ENCODE results near the gene TP53I11. TPM values are rescaled to one million over a fixed set of nuclear protein-coding genes. Genes with fewer than 3 reads are reported as not detected.

Gene TP53I11
- total RNA-seq, 1 experiment from 2014 or later: 46.9 TPM

DNA sequence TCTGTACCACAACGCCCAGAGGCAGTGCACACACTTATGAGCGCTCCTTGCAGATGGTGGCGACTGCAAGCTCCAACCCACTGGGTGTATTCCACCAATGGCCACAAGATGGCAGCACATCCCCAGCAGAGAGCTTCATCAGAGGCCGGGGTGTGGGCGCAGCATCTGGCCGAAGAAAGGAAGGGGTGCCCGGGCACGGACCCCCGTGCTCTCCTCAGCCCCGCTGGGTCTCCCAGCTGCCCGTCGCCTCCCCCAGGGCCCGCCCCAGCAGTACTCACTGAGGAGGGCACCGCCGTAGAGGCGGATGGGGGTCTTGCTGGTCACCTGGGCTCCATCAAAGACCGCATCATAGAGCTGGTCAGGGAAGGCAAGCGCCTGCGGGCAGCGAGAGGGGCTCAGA lies 14.2 kb downstream of the TP53I11 start:
- Histone ChIP-seq H3K9me2 (ENCODE audit: insufficient read depth) (no peaks in the 10 kb centered on the region), H4K20me1 (ENCODE audit: insufficient read depth) (no peaks in the 10 kb centered on the region), H3K4me2 (ENCODE audit: low read length) (no peak overlapping the region), H3K27me3 (ENCODE audit: insufficient read depth, low read length) (no peaks in the 10 kb centered on the region), H2AFZ (ENCODE audit: low read depth, low read length, poor library complexity, severe bottlenecking) (no peak overlapping the region), H3K36me3 (ENCODE audit: control insufficient read depth in 1 of 2, insufficient read depth in 2 of 2, low read length in 2 of 2) (no peaks in the 10 kb centered on the region; a peak in 1 of 4 replicates), H3K79me2 (ENCODE audit: insufficient read depth, low read length) (no peaks in the 10 kb centered on the region), H3K4me1 (ENCODE audit: control insufficient read depth in 1 of 2, insufficient read depth in 2 of 2, low read length in 2 of 2) (no peaks in the 10 kb centered on the region), H3K9me3 (ENCODE audit: control insufficient read depth in 1 of 2, insufficient read depth in 1 of 2, low read depth in 1 of 2, low read length in 2 of 2) (no peaks in the 10 kb centered on the region), H3K9ac (ENCODE audit: low read length) (no peak overlapping the region), H3K4me3 (replicated peaks in 1 of 2; ENCODE audit: low read depth in 1 of 2, low read length in 2 of 2) (no peak overlapping the region), H3K27ac (ENCODE audit: low read depth, low read length) (no peak overlapping the region)
- ChIA-PET POLR2A (interaction anchor here (1.0 to 2.0 kb wide), 3 partner anchors 8 to 169 kb away, joined by 3 to 4 read pairs (median 4); no protein-coding TSS in a partner anchor), CTCF (interaction anchor here (0.6 to 7.0 kb wide), 23 partner anchors 9 to 397 kb away, joined by 3 to 236 read pairs (median 4); partner anchors contain the start of gene TP53I11), RAD21 (ENCODE audit: low non-redundant PET in 1 of 2, low total read pairs in 2 of 2, uncharacterized antibody in 2 of 2, unreplicated experiment in 2 of 2) (interaction anchor here (0.6 to 2.5 kb wide), 10 partner anchors 10 to 736 kb away, joined by 3 to 26 read pairs (median 6); no protein-coding TSS in a partner anchor)
- ATAC-seq (peak; percentile 89), DNase-seq (ENCODE audit: low read depth, low spot score) (peak; percentile 55)
- no TSS peak for BruUV-seq (replicated peaks)
- TF ChIP-seq CBX3 (IDR thresholded peaks at IDR 0.05; ENCODE audit: low read depth) (no peak), RAD21 (IDR thresholded peaks at IDR 0.05; ENCODE audit: low read depth) (peak; percentile 94), POLR2A (IDR thresholded peaks at IDR 0.05; ENCODE audit: borderline replicate concordance, extremely low read depth, insufficient read depth, insufficient read length) (no peak)
- TF ChIP-seq, protein P1, sequence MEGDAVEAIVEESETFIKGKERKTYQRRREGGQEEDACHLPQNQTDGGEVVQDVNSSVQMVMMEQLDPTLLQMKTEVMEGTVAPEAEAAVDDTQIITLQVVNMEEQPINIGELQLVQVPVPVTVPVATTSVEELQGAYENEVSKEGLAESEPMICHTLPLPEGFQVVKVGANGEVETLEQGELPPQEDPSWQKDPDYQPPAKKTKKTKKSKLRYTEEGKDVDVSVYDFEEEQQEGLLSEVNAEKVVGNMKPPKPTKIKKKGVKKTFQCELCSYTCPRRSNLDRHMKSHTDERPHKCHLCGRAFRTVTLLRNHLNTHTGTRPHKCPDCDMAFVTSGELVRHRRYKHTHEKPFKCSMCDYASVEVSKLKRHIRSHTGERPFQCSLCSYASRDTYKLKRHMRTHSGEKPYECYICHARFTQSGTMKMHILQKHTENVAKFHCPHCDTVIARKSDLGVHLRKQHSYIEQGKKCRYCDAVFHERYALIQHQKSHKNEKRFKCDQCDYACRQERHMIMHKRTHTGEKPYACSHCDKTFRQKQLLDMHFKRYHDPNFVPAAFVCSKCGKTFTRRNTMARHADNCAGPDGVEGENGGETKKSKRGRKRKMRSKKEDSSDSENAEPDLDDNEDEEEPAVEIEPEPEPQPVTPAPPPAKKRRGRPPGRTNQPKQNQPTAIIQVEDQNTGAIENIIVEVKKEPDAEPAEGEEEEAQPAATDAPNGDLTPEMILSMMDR (IDR thresholded peaks at IDR 0.05 in 2 of 3, conservative IDR thresholded peaks at IDR 0.05 in 1 of 3; ENCODE audit: borderline replicate concordance in 1 of 3, insufficient read depth in 1 of 3, low read depth in 2 of 3, low read length in 2 of 3): peak; percentile 92 to 95 (median 93)
- intact Hi-C loops (cut with micrococcal nuclease): loop anchor here (1.0 kb wide), 2 partner anchors 167 to 396 kb away; no protein-coding TSS in a partner anchor

DNA sequence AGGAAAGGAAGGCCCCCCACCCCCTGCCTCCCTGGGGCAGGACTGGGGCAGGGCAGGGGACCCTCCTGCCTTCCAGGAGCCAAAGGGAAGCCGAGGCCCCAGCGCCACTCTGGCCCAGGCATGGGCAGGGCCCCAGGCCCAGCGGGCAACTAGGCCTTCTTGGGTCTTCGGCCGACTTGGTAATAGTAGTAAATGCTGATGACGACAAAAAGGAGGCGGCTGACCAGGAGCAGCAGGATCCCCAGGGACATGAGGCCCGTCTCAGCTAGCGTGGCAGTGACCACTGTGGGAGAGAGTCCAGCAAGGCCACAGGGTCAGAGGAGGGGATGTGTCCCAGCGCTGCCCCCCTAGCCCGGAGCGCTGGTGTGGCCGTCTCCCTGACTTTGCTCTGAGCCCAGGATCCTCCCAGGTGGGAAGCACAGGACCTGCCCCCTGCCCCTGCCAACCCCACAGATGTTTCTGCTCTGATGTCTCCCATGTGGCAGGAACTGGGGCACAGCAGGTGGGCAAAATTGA lies 15.9 kb downstream of the TP53I11 start:
- intact Hi-C loops (cut with micrococcal nuclease): no loop called here
- ChIA-PET RAD21 (ENCODE audit: low non-redundant PET in 1 of 2, low total read pairs in 2 of 2, uncharacterized antibody in 2 of 2, unreplicated experiment in 2 of 2) (no interaction called here), POLR2A (no interaction called here), CTCF (interaction anchor here (1.7 to 7.0 kb wide), 3 partner anchors 8 to 169 kb away, joined by 5 to 236 read pairs (median 51); no protein-coding TSS in a partner anchor)
- Histone ChIP-seq H3K79me2 (ENCODE audit: insufficient read depth, low read length) (no peaks in the 10 kb centered on the region), H3K4me1 (ENCODE audit: control insufficient read depth in 1 of 2, insufficient read depth in 2 of 2, low read length in 2 of 2) (no peaks in the 10 kb centered on the region), H3K9me2 (ENCODE audit: insufficient read depth) (no peaks in the 10 kb centered on the region), H3K4me3 (replicated peaks in 1 of 2; ENCODE audit: low read depth in 1 of 2, low read length in 2 of 2) (no peak overlapping the region), H3K36me3 (ENCODE audit: control insufficient read depth in 1 of 2, insufficient read depth in 2 of 2, low read length in 2 of 2) (no peaks in the 10 kb centered on the region; a peak in 2 of 4 replicates), H3K9me3 (ENCODE audit: control insufficient read depth in 1 of 2, insufficient read depth in 1 of 2, low read depth in 1 of 2, low read length in 2 of 2) (no peaks in the 10 kb centered on the region), H3K27me3 (ENCODE audit: insufficient read depth, low read length) (no peaks in the 10 kb centered on the region), H3K27ac (ENCODE audit: low read depth, low read length) (no peak overlapping the region), H3K9ac (ENCODE audit: low read length) (no peak overlapping the region), H3K4me2 (ENCODE audit: low read length) (no peak overlapping the region), H2AFZ (ENCODE audit: low read depth, low read length, poor library complexity, severe bottlenecking) (no peak overlapping the region), H4K20me1 (ENCODE audit: insufficient read depth) (no peaks in the 10 kb centered on the region)
- no TSS peak for BruUV-seq (replicated peaks)
- TF ChIP-seq SIN3A (IDR thresholded peaks at IDR 0.05; ENCODE audit: low read depth): no peak
- TF ChIP-seq SP1 (IDR thresholded peaks at IDR 0.05; ENCODE audit: low read depth): no peak
- TF ChIP-seq YY1 (IDR thresholded peaks at IDR 0.05; ENCODE audit: extremely low read depth, insufficient replicate concordance, low read depth, low read length): no peak
- no peak for TF ChIP-seq CEBPB (IDR thresholded peaks at IDR 0.05; ENCODE audit: low read depth)
- TF ChIP-seq ZNF274 (IDR thresholded peaks at IDR 0.05; ENCODE audit: low read depth, low read length): no peak
- no peak for TF ChIP-seq FOSL1 (IDR thresholded peaks at IDR 0.05; ENCODE audit: low read depth)
- no peak for TF ChIP-seq TCF7L2 (IDR thresholded peaks at IDR 0.05; ENCODE audit: borderline replicate concordance, extremely low read depth, insufficient read depth, insufficient read length)
- TF ChIP-seq, protein P1 (IDR thresholded peaks at IDR 0.05 in 2 of 3, conservative IDR thresholded peaks at IDR 0.05 in 1 of 3; ENCODE audit: borderline replicate concordance in 1 of 3, insufficient read depth in 1 of 3, low read depth in 2 of 3, low read length in 2 of 3): no peak
- TF ChIP-seq CBX3 (IDR thresholded peaks at IDR 0.05; ENCODE audit: low read depth): no peak
- ATAC-seq (no peak), DNase-seq (ENCODE audit: low read depth, low spot score) (no peak)

All from HCT116 (cell line).